Trophoblast cell (in vitro differentiated cells and primary cell): ENCODE results near the gene SLC25A27.

Experiments used
- DNase-seq, 2 donors: peaks; one replicate each; pipeline ENCODE4 v3.0.0-alpha.2; 2016
- H2AFZ ChIP-seq: 2 replicates; pipeline ENCODE4 v1.6.1; 2013; ENCODE audit warnings: low read length, moderate library complexity, mild to moderate bottlenecking; ENCODE audit not compliant: insufficient read depth, poor library complexity
- H2AK5ac ChIP-seq: 2 replicates; pipeline ENCODE4 v1.6.1; 2013; ENCODE audit warnings: mild to moderate bottlenecking, low read length
- H2BK120ac ChIP-seq: 2 replicates; pipeline ENCODE4 v1.6.1; 2013; ENCODE audit warnings: low read length, mild to moderate bottlenecking, moderate library complexity; ENCODE audit not compliant: insufficient read depth, poor library complexity
- H2BK12ac ChIP-seq: 2 replicates; pipeline ENCODE4 v1.6.1; 2013; ENCODE audit warnings: mild to moderate bottlenecking, low read length, moderate library complexity
- H2BK5ac ChIP-seq: 2 replicates; pipeline ENCODE4 v1.6.1; 2013; ENCODE audit warnings: low read length, low read depth, moderate library complexity, mild to moderate bottlenecking; ENCODE audit not compliant: poor library complexity
- H3K14ac ChIP-seq: 2 replicates; pipeline ENCODE4 v1.6.1; 2013; ENCODE audit warnings: mild to moderate bottlenecking, low read length
- H3K18ac ChIP-seq: 2 replicates; pipeline ENCODE4 v1.6.1; 2013; ENCODE audit warnings: mild to moderate bottlenecking, low read length
- H3K23ac ChIP-seq: 2 replicates; pipeline ENCODE4 v1.6.1; 2013; ENCODE audit warnings: low read length
- H3K27ac ChIP-seq: 2 replicates; pipeline ENCODE4 v1.5.1; 2013; ENCODE audit warnings: low read depth, mild to moderate bottlenecking, inconsistent platforms, low read length, moderate library complexity
- H3K27me3 ChIP-seq: 2 replicates; pipeline ENCODE4 v1.6.1; 2013; ENCODE audit warnings: inconsistent platforms, mild to moderate bottlenecking, low read length, moderate library complexity; ENCODE audit not compliant: insufficient read depth
- H3K36me3 ChIP-seq, 2 experiments: 1 replicate in 1 of 2; 2 replicates in 1 of 2; pipeline ENCODE4 v1.6.1; 2013; ENCODE audit warnings: low read length in 2 of 2, mild to moderate bottlenecking in 2 of 2, moderate library complexity in 1 of 2; ENCODE audit not compliant: insufficient read depth in 2 of 2, control insufficient read depth in 1 of 2
- H3K4ac ChIP-seq: 2 replicates; pipeline ENCODE4 v1.6.1; 2013; ENCODE audit warnings: low read depth, mild to moderate bottlenecking, low read length, moderate library complexity
- H3K4me1 ChIP-seq, 2 experiments: 1 replicate in 1 of 2; 2 replicates in 1 of 2; pipeline ENCODE4 v1.6.1; 2013; ENCODE audit warnings: low read length in 2 of 2, mild to moderate bottlenecking in 2 of 2, moderate library complexity in 1 of 2; ENCODE audit not compliant: insufficient read depth in 2 of 2, control insufficient read depth in 1 of 2
- H3K4me2 ChIP-seq: 2 replicates; pipeline ENCODE4 v1.6.1; 2013; ENCODE audit warnings: inconsistent platforms, mild to moderate bottlenecking, low read length, moderate library complexity
- H3K4me3 ChIP-seq: 2 replicates; pipeline ENCODE4 v1.5.1; 2013; ENCODE audit warnings: mild to moderate bottlenecking, low read depth, low read length, inconsistent platforms
- H3K79me1 ChIP-seq: one replicate; pipeline ENCODE4 v1.6.1; 2013; ENCODE audit warnings: low read length
- H3K79me2 ChIP-seq: 2 replicates; pipeline ENCODE4 v1.6.1; 2013; ENCODE audit warnings: low read length, mild to moderate bottlenecking; ENCODE audit not compliant: control insufficient read depth, insufficient read depth, poor library complexity
- H3K9ac ChIP-seq: 2 replicates; pipeline ENCODE4 v1.6.1; 2013; ENCODE audit warnings: mild to moderate bottlenecking, low read length
- H3K9me3 ChIP-seq: 2 replicates; pipeline ENCODE4 v1.6.1; 2013; ENCODE audit warnings: low read depth, mild to moderate bottlenecking, control low read depth, inconsistent platforms, low read length; ENCODE audit not compliant: insufficient read depth
- H4K12ac ChIP-seq: 2 replicates; pipeline ENCODE4 v1.6.1; 2013; ENCODE audit warnings: low read depth, mild to moderate bottlenecking, low read length, moderate library complexity
- H4K8ac ChIP-seq: 2 replicates; pipeline ENCODE4 v1.6.1; 2013; ENCODE audit warnings: low read depth, mild to moderate bottlenecking, low read length, moderate library complexity
- H4K91ac ChIP-seq: one replicate; pipeline ENCODE4 v1.6.1; 2013; ENCODE audit warnings: low read depth, mild to moderate bottlenecking, low read length, moderate library complexity
- WGBS: extraction: QIAGEN DNeasy Blood & Tissue Kit; methylation state at CpG from one replicate; pipeline ENCODE4 v1.1.7; 2013; ENCODE audit warnings: missing lambda C conversion rate; ENCODE audit not compliant: insufficient read length, insufficient coverage; ENCODE audit errors: extremely low coverage; 5-methylcytosine and 5-hydroxymethylcytosine counted together

SLC25A27 gene

DNA sequence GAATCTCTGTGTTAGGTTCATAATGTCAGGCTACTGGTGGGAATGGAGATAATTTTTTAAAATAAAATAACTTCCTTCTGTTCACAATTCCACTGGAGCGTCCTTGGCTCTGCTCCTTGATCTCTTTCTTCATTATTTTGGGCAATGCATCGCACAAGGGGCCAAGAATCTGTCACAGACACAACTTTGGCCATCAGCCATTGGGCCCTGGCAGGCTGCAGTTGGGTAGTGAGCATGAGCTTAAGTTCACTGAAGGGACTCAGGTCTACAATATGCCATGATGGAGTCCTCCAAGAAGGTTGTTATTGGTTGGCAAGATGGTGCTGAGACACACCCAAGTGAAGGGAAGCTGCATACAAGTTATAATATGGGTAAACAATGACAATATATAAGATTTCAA, 40.1 kb upstream of the SLC25A27 start:
- DNase-seq, result no peak
- no CpG with 5 or more reads among the region's 2 CpGs for WGBS
- Histone ChIP-seq H3K18ac (no peak overlapping the region), H3K9ac (no peak overlapping the region), H3K14ac (no peak overlapping the region), H3K23ac (no peak overlapping the region), H2BK5ac (no peak overlapping the region), H4K12ac (no peak overlapping the region), H3K27ac (no peak overlapping the region), H3K36me3 (no peaks in the 10 kb centered on the region), H3K4me1 (no peaks in the 10 kb centered on the region), H2BK12ac (no peak overlapping the region), H4K8ac (no peak overlapping the region), H3K4me3 (no peak overlapping the region), H2AFZ (no peak overlapping the region), H3K4me2 (no peak overlapping the region), H3K79me1 (no peaks in the 10 kb centered on the region), H2AK5ac (no peak overlapping the region), H3K9me3 (no peaks in the 10 kb centered on the region), H3K27me3 (no peaks in the 10 kb centered on the region), H3K79me2 (no peaks in the 10 kb centered on the region), H3K4ac (no peak overlapping the region), H2BK120ac (no peak overlapping the region), H4K91ac (no peak overlapping the region)

DNA sequence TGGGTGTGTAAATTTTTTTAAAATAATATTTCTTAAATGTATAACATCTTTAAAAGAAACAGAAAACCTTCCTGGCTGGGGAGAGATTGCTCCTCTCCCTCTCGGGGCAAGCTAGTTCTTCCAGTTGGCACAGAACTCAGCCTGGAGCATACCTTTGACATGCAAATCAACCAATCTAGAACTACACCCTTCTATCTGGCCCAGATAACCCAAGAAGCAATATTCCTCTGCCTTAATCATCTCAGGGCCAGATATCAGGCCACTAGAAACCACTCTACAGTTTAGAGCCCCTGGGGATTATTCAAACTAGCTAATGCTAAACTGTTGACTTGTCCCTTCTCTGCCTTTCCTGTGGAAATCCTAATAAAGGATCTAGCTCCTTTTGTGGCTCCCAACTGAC, 34.0 kb upstream of the SLC25A27 start:
- Histone ChIP-seq H2BK5ac (no peak overlapping the region), H3K36me3 (no peaks in the 10 kb centered on the region), H2AK5ac (no peak overlapping the region), H3K79me2 (no peaks in the 10 kb centered on the region), H3K14ac (no peak overlapping the region), H3K4ac (no peak overlapping the region), H3K27me3 (no peaks in the 10 kb centered on the region), H2BK120ac (no peak overlapping the region), H4K8ac (no peak overlapping the region), H4K12ac (no peak overlapping the region), H2AFZ (no peak overlapping the region), H3K4me1 (peaks cover 0 to 2% of the 10 kb centered on the region in 2 experiments), H3K23ac (no peak overlapping the region), H3K27ac (no peak overlapping the region), H3K9me3 (no peaks in the 10 kb centered on the region), H3K9ac (no peak overlapping the region), H3K4me2 (no peak overlapping the region), H4K91ac (no peak overlapping the region), H2BK12ac (no peak overlapping the region), H3K79me1 (no peaks in the 10 kb centered on the region), H3K4me3 (no peak overlapping the region), H3K18ac (no peak overlapping the region)
- WGBS, result no CpG with 5 or more reads among the region's 1 CpG
- no peak for DNase-seq

DNA sequence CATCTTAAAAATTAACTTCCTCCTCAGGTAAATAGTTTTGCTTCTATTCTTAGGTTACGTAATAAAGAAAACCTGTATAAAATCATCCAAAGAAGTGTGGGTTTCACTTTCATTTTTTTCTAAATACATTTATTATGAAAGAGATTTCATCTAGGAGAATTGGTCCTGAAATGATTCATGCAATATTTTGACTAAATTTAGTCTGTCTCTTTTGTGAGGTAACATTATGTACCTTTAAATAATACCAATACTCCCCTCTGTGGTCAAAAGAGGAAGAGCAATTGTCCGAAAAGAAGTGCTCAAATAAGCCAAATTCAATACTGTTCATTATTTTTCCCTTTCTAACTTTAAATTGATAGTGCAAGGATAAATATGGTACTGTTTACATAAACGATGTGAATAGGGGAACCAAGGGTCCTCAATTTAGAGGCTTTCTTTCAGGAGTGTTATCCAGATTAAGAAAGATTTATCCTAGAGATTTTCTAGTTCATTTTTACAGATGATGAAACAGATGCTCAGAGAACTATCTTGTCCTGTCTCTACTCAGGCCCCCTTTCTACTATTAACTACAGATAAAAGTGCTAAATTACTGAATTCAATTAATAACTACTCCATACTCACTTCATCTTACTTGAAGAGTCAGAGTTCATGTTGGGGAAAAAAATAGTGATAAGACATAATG, 26.4 kb upstream of the SLC25A27 start:
- no peak overlapping the region for H3K4me2 ChIP-seq
- H3K79me1 ChIP-seq, result no peaks in the 10 kb centered on the region
- DNase-seq, result peak in 1 of 2 donors; percentile 62
- H3K27ac ChIP-seq, result no peak overlapping the region
- H3K4me3 ChIP-seq, result no peak overlapping the region
- H3K18ac ChIP-seq, result no peak overlapping the region
- no peak overlapping the region for H2BK12ac ChIP-seq
- H3K9me3 ChIP-seq, result no peaks in the 10 kb centered on the region
- H3K27me3 ChIP-seq, result no peaks in the 10 kb centered on the region
- H2AK5ac ChIP-seq, result no peak overlapping the region
- H3K4me1 ChIP-seq, result peaks cover 0 to 3% of the 10 kb centered on the region in 2 experiments
- H3K36me3 ChIP-seq, result no peaks in the 10 kb centered on the region
- H4K91ac ChIP-seq, result no peak overlapping the region
- no peak overlapping the region for H3K9ac ChIP-seq
- no peak overlapping the region for H2AFZ ChIP-seq
- H4K8ac ChIP-seq, result no peak overlapping the region
- H2BK5ac ChIP-seq, result no peak overlapping the region
- H3K4ac ChIP-seq, result no peak overlapping the region
- H3K79me2 ChIP-seq, result no peaks in the 10 kb centered on the region
- H3K14ac ChIP-seq, result no peak overlapping the region
- no peak overlapping the region for H4K12ac ChIP-seq
- H3K23ac ChIP-seq, result no peak overlapping the region
- H2BK120ac ChIP-seq, result no peak overlapping the region
- no CpG with 5 or more reads among the region's 3 CpGs for WGBS

DNA sequence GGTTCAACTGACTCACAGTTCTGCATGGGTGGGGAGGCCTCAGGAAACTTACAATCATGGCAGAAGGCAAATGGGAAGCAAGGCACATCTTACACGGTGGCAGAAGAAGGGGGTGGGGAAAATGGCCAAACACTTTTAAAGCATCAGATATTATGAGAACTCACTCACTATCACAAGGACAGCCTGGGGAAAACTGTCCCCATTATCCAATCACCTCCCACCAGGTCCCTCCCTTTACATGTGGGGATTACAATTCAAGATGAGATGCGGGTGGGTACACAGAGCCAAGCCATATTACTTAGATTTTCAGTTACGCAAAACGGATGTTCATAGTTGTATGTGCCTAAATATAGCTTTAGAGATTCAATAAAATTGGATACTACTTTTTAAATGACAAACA, 25.8 kb upstream of the SLC25A27 start:
- WGBS, result no CpG with 5 or more reads among the region's 4 CpGs
- Histone ChIP-seq H3K79me2 (no peaks in the 10 kb centered on the region), H4K8ac (no peak overlapping the region), H3K4ac (no peak overlapping the region), H3K18ac (no peak overlapping the region), H3K27me3 (no peaks in the 10 kb centered on the region), H2AK5ac (no peak overlapping the region), H3K4me1 (peaks cover 0 to 3% of the 10 kb centered on the region in 2 experiments), H4K12ac (no peak overlapping the region), H2BK5ac (no peak overlapping the region), H4K91ac (no peak overlapping the region), H3K79me1 (no peaks in the 10 kb centered on the region), H3K27ac (no peak overlapping the region), H3K4me2 (no peak overlapping the region), H2BK12ac (no peak overlapping the region), H3K9me3 (no peaks in the 10 kb centered on the region), H3K4me3 (no peak overlapping the region), H3K23ac (no peak overlapping the region), H3K36me3 (no peaks in the 10 kb centered on the region), H3K14ac (no peak overlapping the region), H2BK120ac (no peak overlapping the region), H2AFZ (no peak overlapping the region), H3K9ac (no peak overlapping the region)
- DNase-seq, result peak in 1 of 2 donors; percentile 11
